GM12892 (cell line): ENCODE measurements around the gene TRMT61B.

Experiments used
- POLR2A ChIP-seq: IDR thresholded peaks from 2 replicates; pipeline ENCODE4 v1.6.1; 2011; ENCODE audit warnings: low read depth, low read length, control low read depth
- POLR2AphosphoS5 ChIP-seq: IDR thresholded peaks from 2 replicates; pipeline ENCODE4 v1.6.1; 2011; ENCODE audit warnings: low read depth, low read length, control low read depth

GRCh38 chr2:28893488-28893887 lies 23.4 kb upstream of the TRMT61B start:
- TF ChIP-seq POLR2AphosphoS5 (no peak), POLR2A (no peak)
